Mesendoderm (in vitro differentiated cells): ENCODE data around the gene IMMP2L.

Experiments
- DNase-seq: peaks from one replicate; pipeline ENCODE4 v3.0.0; 2013
- H2AK5ac ChIP-seq: 2 replicates; pipeline ENCODE4 v1.6.1; 2013; ENCODE audit warnings: low read length, inconsistent platforms
- H2BK120ac ChIP-seq: 2 replicates; pipeline ENCODE4 v1.6.1; 2013; ENCODE audit warnings: low read depth, mild to moderate bottlenecking, low read length, moderate library complexity, mixed read lengths
- H2BK15ac ChIP-seq: replicated peaks from 2 replicates; pipeline ENCODE4 v1.6.1; 2013; ENCODE audit warnings: low read depth, mild to moderate bottlenecking, moderate library complexity
- H2BK5ac ChIP-seq: 2 replicates; pipeline ENCODE4 v1.6.1; 2013; ENCODE audit warnings: low read length, inconsistent platforms
- H3K18ac ChIP-seq: 2 replicates; pipeline ENCODE4 v1.6.1; 2013; ENCODE audit warnings: mild to moderate bottlenecking, low read length, mixed read lengths
- H3K23ac ChIP-seq: one replicate; pipeline ENCODE4 v1.6.1; 2013; ENCODE audit warnings: low read length
- H3K27ac ChIP-seq: 2 replicates; pipeline ENCODE4 v1.5.1; 2013; ENCODE audit warnings: low read depth, mild to moderate bottlenecking, inconsistent platforms, low read length, moderate library complexity
- H3K27me3 ChIP-seq: 2 replicates; pipeline ENCODE4 v1.6.1; 2013; ENCODE audit warnings: low read length, control low read depth, mild to moderate bottlenecking, inconsistent platforms; ENCODE audit not compliant: insufficient read depth, poor library complexity
- H3K36me3 ChIP-seq: 2 replicates; pipeline ENCODE4 v1.6.1; 2013; ENCODE audit warnings: low read length, inconsistent platforms; ENCODE audit not compliant: control insufficient read depth, insufficient read depth
- H3K4ac ChIP-seq: one replicate; pipeline ENCODE4 v1.6.1; 2013; ENCODE audit warnings: low read depth, mild to moderate bottlenecking, low read length, moderate library complexity
- H3K4me1 ChIP-seq: 2 replicates; pipeline ENCODE4 v1.6.1; 2013; ENCODE audit warnings: low read depth, low read length, inconsistent platforms; ENCODE audit not compliant: control insufficient read depth
- H3K4me2 ChIP-seq: 2 replicates; pipeline ENCODE4 v1.6.1; 2013; ENCODE audit warnings: low read length
- H3K4me3 ChIP-seq: 2 replicates; pipeline ENCODE4 v1.5.1; 2013; ENCODE audit warnings: mild to moderate bottlenecking, low read length
- H3K56ac ChIP-seq: one replicate; pipeline ENCODE4 v1.6.1; 2013; ENCODE audit warnings: low read length
- H3K79me1 ChIP-seq: 2 replicates; pipeline ENCODE4 v1.6.1; 2013; ENCODE audit warnings: low read length, inconsistent platforms
- H3K79me2 ChIP-seq: 2 replicates; pipeline ENCODE4 v1.6.1; 2013; ENCODE audit warnings: mild to moderate bottlenecking, low read length; ENCODE audit not compliant: control insufficient read depth, insufficient read depth
- H3K9ac ChIP-seq: 2 replicates; pipeline ENCODE4 v1.6.1; 2013; ENCODE audit warnings: low read length, inconsistent platforms
- H4K5ac ChIP-seq: one replicate; pipeline ENCODE4 v1.6.1; 2013; ENCODE audit warnings: low read length
- H4K8ac ChIP-seq: one replicate; pipeline ENCODE4 v1.6.1; 2013; ENCODE audit warnings: low read depth, mild to moderate bottlenecking, control low read depth, low read length, moderate library complexity
- WGBS: extraction: QIAGEN DNeasy Blood & Tissue Kit; methylation state at CpG from one replicate; pipeline ENCODE4 v1.1.7; 2013; ENCODE audit warnings: low lambda C conversion rate, missing lambda C conversion rate; ENCODE audit not compliant: insufficient coverage; ENCODE audit errors: extremely low coverage; 5-methylcytosine and 5-hydroxymethylcytosine counted together

The IMMP2L gene

GRCh38 chr7:111014079-111014478, 548.2 kb downstream of the IMMP2L start:
- Histone ChIP-seq H3K27me3 (no peaks in the 10 kb centered on the region), H3K9ac (no peak overlapping the region), H3K79me1 (no peaks in the 10 kb centered on the region), H3K4me3 (no peak overlapping the region), H3K36me3 (no peaks in the 10 kb centered on the region), H3K4me1 (peaks cover 1% of the 10 kb centered on the region), H3K23ac (no peak overlapping the region), H4K5ac (no peak overlapping the region), H3K18ac (no peak overlapping the region), H3K79me2 (no peaks in the 10 kb centered on the region), H2BK15ac (no peak overlapping the region), H3K56ac (no peak overlapping the region), H2AK5ac (no peak overlapping the region), H2BK120ac (no peak overlapping the region), H4K8ac (no peak overlapping the region), H3K4ac (no peak overlapping the region), H3K4me2 (no peak overlapping the region), H3K27ac (no peak overlapping the region), H2BK5ac (no peak overlapping the region)
- WGBS, result no CpG with 5 or more reads among the region's 6 CpGs
- no peak for DNase-seq

GRCh38 chr7:111012799-111013675, 549.3 kb downstream of the IMMP2L start:
- Histone ChIP-seq H4K5ac (no peak overlapping the region), H3K56ac (no peak overlapping the region), H3K36me3 (no peaks in the 10 kb centered on the region), H2BK5ac (no peak overlapping the region), H2AK5ac (no peak overlapping the region), H3K4ac (no peak overlapping the region), H3K23ac (no peak overlapping the region), H3K79me1 (no peaks in the 10 kb centered on the region), H3K9ac (no peak overlapping the region), H3K4me3 (no peak overlapping the region), H2BK120ac (no peak overlapping the region), H3K27me3 (no peaks in the 10 kb centered on the region), H3K79me2 (no peaks in the 10 kb centered on the region), H2BK15ac (no peak overlapping the region), H3K27ac (no peak overlapping the region), H3K4me1 (no peaks in the 10 kb centered on the region), H4K8ac (no peak overlapping the region), H3K4me2 (no peak overlapping the region), H3K18ac (no peak overlapping the region)
- WGBS, result no CpG with 5 or more reads among the region's 5 CpGs
- no peak for DNase-seq

DNA sequence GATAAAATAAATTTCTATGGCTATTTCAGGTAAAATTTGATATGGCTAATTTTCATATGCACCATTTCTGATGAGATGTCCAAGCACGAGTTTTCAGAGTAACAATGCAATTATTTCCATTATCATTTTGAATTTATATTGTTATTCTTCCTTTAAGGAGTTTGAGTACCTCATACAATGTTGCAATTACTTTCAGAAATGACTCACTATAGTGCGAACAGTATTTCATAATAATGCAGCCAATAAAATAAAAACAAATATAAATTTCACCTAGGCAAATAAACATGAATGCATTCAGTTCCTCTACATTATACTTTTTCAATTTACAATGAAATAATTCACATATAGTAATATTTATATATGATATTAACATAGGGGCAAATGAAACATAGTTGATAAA, 550.1 kb downstream of the IMMP2L start:
- H3K23ac ChIP-seq, result no peak overlapping the region

GRCh38 chr7:111011520-111011919, 550.8 kb downstream of the IMMP2L start:
- no peak overlapping the region for H3K27ac ChIP-seq
- no peak overlapping the region for H2BK15ac ChIP-seq
- no peak overlapping the region for H3K56ac ChIP-seq
- H3K4me3 ChIP-seq, result no peak overlapping the region
- H4K8ac ChIP-seq, result no peak overlapping the region
- no peak overlapping the region for H3K18ac ChIP-seq
- WGBS, result no CpG with 5 or more reads among the region's 3 CpGs
- H3K79me2 ChIP-seq, result no peaks in the 10 kb centered on the region
- no peaks in the 10 kb centered on the region for H3K79me1 ChIP-seq
- H3K36me3 ChIP-seq, result no peaks in the 10 kb centered on the region
- no peak for DNase-seq
- H3K27me3 ChIP-seq, result no peaks in the 10 kb centered on the region
- H3K4me2 ChIP-seq, result no peak overlapping the region
- no peak overlapping the region for H2BK120ac ChIP-seq
- H2AK5ac ChIP-seq, result no peak overlapping the region
- no peak overlapping the region for H3K23ac ChIP-seq
- H3K4me1 ChIP-seq, result no peaks in the 10 kb centered on the region
- no peak overlapping the region for H2BK5ac ChIP-seq
- H3K4ac ChIP-seq, result no peak overlapping the region
- H3K9ac ChIP-seq, result no peak overlapping the region
- no peak overlapping the region for H4K5ac ChIP-seq

More for the DNA sequence above, 550.1 kb downstream of the IMMP2L start:
- no peak overlapping the region for H3K4ac ChIP-seq
- no peaks in the 10 kb centered on the region for H3K36me3 ChIP-seq
- H3K4me1 ChIP-seq, result no peaks in the 10 kb centered on the region
- H3K9ac ChIP-seq, result no peak overlapping the region
- H3K18ac ChIP-seq, result no peak overlapping the region
- no peak overlapping the region for H2BK120ac ChIP-seq
- H3K27me3 ChIP-seq, result no peaks in the 10 kb centered on the region
- no peak overlapping the region for H2BK15ac ChIP-seq
- no peaks in the 10 kb centered on the region for H3K79me2 ChIP-seq
- no peak overlapping the region for H3K56ac ChIP-seq
- H3K4me2 ChIP-seq, result no peak overlapping the region
- H2AK5ac ChIP-seq, result no peak overlapping the region
- H3K79me1 ChIP-seq, result no peaks in the 10 kb centered on the region
- H3K27ac ChIP-seq, result no peak overlapping the region
- no peak overlapping the region for H4K5ac ChIP-seq
- H2BK5ac ChIP-seq, result no peak overlapping the region
- WGBS, result no CpG with 5 or more reads among the region's 2 CpGs
- no peak overlapping the region for H4K8ac ChIP-seq
- no peak overlapping the region for H3K4me3 ChIP-seq
- DNase-seq, result no peak

DNA sequence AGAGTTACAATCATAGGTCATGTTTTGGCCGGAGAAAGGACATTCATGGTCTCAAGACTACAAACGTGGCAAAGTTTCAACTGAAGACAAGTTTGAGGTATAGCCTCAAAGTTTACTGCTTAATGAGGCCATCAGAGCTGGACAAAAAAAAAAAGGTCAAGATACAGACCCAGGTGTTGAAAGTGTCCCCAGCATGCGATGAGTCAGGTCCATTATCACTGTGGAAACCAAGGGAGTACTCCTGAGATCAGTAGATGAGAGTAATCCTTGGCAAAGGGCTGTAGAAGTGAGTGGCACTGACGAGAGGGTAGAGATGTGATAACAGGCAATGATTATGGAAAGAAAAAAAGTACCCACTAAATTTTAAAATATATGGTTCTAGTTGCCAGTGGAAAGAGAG, 551.5 kb downstream of the IMMP2L start:
- H2BK5ac ChIP-seq, result no peak overlapping the region
- H3K4me1 ChIP-seq, result no peaks in the 10 kb centered on the region
- DNase-seq, result no peak
- H3K4me3 ChIP-seq, result no peak overlapping the region
- H3K4me2 ChIP-seq, result no peak overlapping the region
- no CpG with 5 or more reads among the region's 4 CpGs for WGBS
- H3K4ac ChIP-seq, result no peak overlapping the region
- no peaks in the 10 kb centered on the region for H3K79me1 ChIP-seq
- H2AK5ac ChIP-seq, result no peak overlapping the region
- H3K27me3 ChIP-seq, result no peaks in the 10 kb centered on the region
- no peaks in the 10 kb centered on the region for H3K36me3 ChIP-seq
- no peak overlapping the region for H3K27ac ChIP-seq
- no peak overlapping the region for H3K56ac ChIP-seq
- no peak overlapping the region for H3K9ac ChIP-seq
- H3K79me2 ChIP-seq, result no peaks in the 10 kb centered on the region
- no peak overlapping the region for H4K8ac ChIP-seq
- H4K5ac ChIP-seq, result no peak overlapping the region
- no peak overlapping the region for H2BK15ac ChIP-seq
- no peak overlapping the region for H3K23ac ChIP-seq
- no peak overlapping the region for H2BK120ac ChIP-seq
- H3K18ac ChIP-seq, result no peak overlapping the region
